Thoracic aorta (tissue), 2 donors: Measurements from ENCODE around the gene SPRY2. TPM values are rescaled to one million over a fixed set of nuclear protein-coding genes. Genes with fewer than 3 reads are reported as not detected.

Source experiments
- ATAC-seq: fragments of 150-250 bp; one replicate; pipeline ENCODE4 v1.8.0; 2017; ENCODE audit warnings: low read depth; ENCODE audit not compliant: insufficient number of reproducible peaks, low FRiP score
- DNase-seq: peaks from one replicate; pipeline ENCODE4 v3.0.0-alpha.2; 2020; ENCODE audit warnings: low spot score
- H3K27ac ChIP-seq, 2 donors: fragments of 200-600 bp; sonication (generic); 1 replicate in 1 of 2; 2 replicates in 1 of 2; pipeline ENCODE4 v1.5.1; 2016; ENCODE audit warnings: mild to moderate bottlenecking in 2 of 2, moderate library complexity in 2 of 2
- H3K27me3 ChIP-seq: fragments of 200-600 bp; sonication (generic); replicated peaks from 2 replicates; pipeline ENCODE4 v1.6.0; 2016; ENCODE audit warnings: mild to moderate bottlenecking; ENCODE audit not compliant: insufficient read depth
- H3K36me3 ChIP-seq: fragments of 200-600 bp; sonication (generic); one replicate; pipeline ENCODE4 v1.5.1; 2016
- H3K4me1 ChIP-seq, 2 donors: fragments of 200-600 bp; sonication (generic); 1 replicate in 1 of 2; 2 replicates in 1 of 2; pipeline versions ENCODE4 v1.5.1 to v1.6.0; 2016; ENCODE audit warnings: low read depth in 2 of 2, mild to moderate bottlenecking in 1 of 2; ENCODE audit not compliant: control insufficient read depth in 1 of 2
- H3K4me3 ChIP-seq: fragments of 200-600 bp; sonication (generic); 2 replicates; pipeline ENCODE4 v1.5.1; 2016; ENCODE audit warnings: mild to moderate bottlenecking
- H3K9me3 ChIP-seq: fragments of 200-600 bp; sonication (generic); 2 replicates; pipeline ENCODE4 v1.5.1; 2016
- CTCF ChIP-seq: fragments of 200-600 bp; sonication (generic); IDR thresholded peaks from one replicate; pipeline ENCODE4 v1.5.1; 2019; ENCODE audit warnings: antibody characterized with exemption
- total RNA-seq, 2 donors: library from RNA; depleted of rRNA; stranded (reverse); fragments of >200 nt; gene quantifications; one replicate each; pipeline versions ENCODE4 v1.1.0 to v1.2.3, GENCODE V29; 2016

Gene SPRY2
- total RNA-seq, 2 donors from 2014 or later: 28.2 to 49.2 TPM

- no peak for TF ChIP-seq CTCF
- DNase-seq (no peak), ATAC-seq (no peak)
- H3K4me1 ChIP-seq: no peaks in the 10 kb centered on the region
- H3K36me3 ChIP-seq: no peaks in the 10 kb centered on the region
- H3K27me3 ChIP-seq: no peaks in the 10 kb centered on the region
- no peaks in the 10 kb centered on the region for H3K9me3 ChIP-seq
- no peak overlapping the region for H3K27ac ChIP-seq
- H3K4me3 ChIP-seq: no peak overlapping the region
Observed at GRCh38 chr13:80374901-80375300, 34.0 kb upstream of the SPRY2 start.

DNA sequence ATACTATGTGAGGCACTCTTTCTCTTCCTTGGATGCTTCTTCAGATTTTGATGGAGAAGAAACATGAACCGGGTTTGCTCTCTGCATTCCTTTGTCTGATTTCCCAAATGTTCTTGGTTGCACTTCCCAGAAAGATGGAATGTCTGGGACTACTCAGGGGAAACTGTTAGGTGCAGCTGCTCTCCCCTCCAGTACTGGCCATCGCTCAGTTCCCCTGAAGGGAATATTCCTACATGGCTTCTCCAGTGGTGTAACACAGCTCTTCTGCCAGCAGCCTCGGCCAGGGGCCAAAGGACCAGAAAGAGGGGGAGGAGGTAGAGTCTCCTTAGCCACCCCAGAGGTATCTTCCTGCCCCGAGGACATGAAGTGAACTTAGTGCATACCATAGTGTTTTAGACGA, 33.5 kb upstream of the SPRY2 start:
- ATAC-seq (no peak), DNase-seq (no peak)
- Histone ChIP-seq H3K9me3 (no peaks in the 10 kb centered on the region), H3K4me3 (no peak overlapping the region), H3K4me1 (no peaks in the 10 kb centered on the region), H3K27ac (no peak overlapping the region), H3K27me3 (no peaks in the 10 kb centered on the region), H3K36me3 (no peaks in the 10 kb centered on the region)
- TF ChIP-seq CTCF: no peak

DNA sequence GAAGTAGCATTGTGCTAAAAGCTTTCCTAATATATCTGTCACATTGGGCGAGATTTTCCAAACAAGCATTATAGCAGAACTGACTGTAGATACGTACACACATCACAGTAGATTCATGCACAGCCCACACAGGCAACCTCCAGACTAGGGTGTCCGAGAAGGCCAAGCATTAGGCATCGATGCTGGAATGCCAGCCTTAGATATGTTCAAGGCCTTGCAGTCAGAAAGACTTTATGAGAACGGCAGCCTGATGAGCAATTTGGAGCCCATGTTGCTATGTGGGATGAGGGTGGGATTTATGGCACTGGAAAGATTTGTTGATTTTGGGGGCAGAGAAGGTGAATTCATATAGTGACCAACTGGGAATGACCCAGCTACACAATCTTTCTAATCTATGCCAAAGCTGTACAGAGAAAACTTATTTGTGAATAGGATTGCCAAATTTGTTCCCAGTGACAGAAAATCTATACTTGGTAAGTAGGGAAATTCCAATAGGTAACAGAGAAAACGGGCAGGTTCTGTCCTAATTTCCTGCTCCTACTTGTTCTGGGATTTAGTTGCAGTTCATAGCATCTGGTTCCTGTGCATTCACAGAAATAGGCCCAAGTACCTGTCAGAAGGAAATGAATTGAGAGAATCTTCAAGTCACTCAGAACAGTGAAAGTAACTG, 31.0 kb upstream of the SPRY2 start:
- TF ChIP-seq CTCF: no peak
- Histone ChIP-seq H3K27ac (no peak overlapping the region), H3K36me3 (no peaks in the 10 kb centered on the region), H3K4me3 (no peak overlapping the region), H3K27me3 (no peaks in the 10 kb centered on the region), H3K4me1 (no peaks in the 10 kb centered on the region), H3K9me3 (no peaks in the 10 kb centered on the region)
- ATAC-seq (no peak), DNase-seq (no peak)

DNA sequence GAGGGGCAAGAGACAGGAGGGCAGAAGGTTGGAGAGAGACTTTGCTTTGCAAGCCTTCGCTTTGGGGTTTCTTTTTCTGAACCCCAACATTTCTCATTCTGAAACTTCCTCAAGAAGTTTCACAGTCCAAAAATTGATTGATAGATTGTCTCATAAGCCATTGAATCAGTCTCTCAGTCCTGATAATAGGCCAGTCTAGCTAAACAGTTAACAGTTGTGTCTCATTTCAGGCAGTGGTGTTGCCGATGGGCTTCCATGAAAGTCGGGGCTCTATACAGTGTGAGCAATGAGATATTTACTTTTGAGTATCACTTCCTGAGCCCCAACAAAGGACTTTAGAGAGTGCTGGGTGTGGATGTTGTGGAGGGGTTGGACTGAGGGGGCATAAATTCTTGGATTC, 26.5 kb upstream of the SPRY2 start:
- Histone ChIP-seq H3K4me3 (no peak overlapping the region), H3K9me3 (no peaks in the 10 kb centered on the region), H3K27ac (no peak overlapping the region), H3K4me1 (peaks cover 0 to 4% of the 10 kb centered on the region in 2 donors), H3K27me3 (no peaks in the 10 kb centered on the region), H3K36me3 (no peaks in the 10 kb centered on the region)
- ATAC-seq: no peak
- no peak for TF ChIP-seq CTCF
- no peak for DNase-seq

DNA sequence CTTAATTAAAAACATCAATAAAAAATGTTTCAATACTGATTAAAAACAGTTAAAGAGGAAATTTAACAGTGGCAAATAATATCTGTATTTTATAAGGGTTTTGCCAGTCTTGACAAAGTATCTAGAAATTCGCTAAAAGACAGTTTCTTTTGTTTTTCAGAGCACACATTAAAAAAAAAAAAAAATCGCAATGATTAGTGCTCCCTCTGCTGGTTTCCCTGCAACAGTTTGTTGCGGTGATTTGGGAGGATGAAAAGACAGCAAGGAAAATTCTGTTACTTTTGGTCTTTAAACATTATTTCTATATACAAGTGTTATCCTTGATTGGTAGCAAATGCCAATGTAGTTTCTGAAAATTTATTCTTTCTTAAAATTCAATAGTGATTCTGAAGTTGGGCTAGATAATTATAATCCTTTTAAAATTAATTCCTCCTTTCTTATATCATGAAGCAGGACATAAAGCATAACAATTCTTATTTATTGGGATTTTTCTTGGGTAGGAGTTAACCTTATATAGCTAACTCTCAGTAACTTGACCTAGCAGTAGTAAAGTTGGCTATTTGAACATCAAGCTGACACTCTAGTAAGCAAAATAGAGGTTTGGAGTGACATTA, 23.1 kb upstream of the SPRY2 start:
- ATAC-seq: no peak
- no peak overlapping the region for H3K27ac ChIP-seq

More for the DNA sequence above, 23.1 kb upstream of the SPRY2 start:
- no peaks in the 10 kb centered on the region for H3K36me3 ChIP-seq
- no peak for DNase-seq
- H3K27me3 ChIP-seq: no peaks in the 10 kb centered on the region
- H3K9me3 ChIP-seq: no peaks in the 10 kb centered on the region
- peaks cover 9 to 15% of the 10 kb centered on the region in 2 donors for H3K4me1 ChIP-seq
- H3K4me3 ChIP-seq: peak overlapping the region; percentile 55
- TF ChIP-seq CTCF: peak; percentile 73
